ENCODE measurements around the gene TMUB1. TPM values are rescaled to one million over a fixed set of nuclear protein-coding genes. Genes with fewer than 3 reads are reported as not detected.

The TMUB1 gene
- polyA plus RNA-seq, 2 of the 4 experiments (the other 2 are of a cell fraction) = 14.0 to 37.7 TPM

DNA sequence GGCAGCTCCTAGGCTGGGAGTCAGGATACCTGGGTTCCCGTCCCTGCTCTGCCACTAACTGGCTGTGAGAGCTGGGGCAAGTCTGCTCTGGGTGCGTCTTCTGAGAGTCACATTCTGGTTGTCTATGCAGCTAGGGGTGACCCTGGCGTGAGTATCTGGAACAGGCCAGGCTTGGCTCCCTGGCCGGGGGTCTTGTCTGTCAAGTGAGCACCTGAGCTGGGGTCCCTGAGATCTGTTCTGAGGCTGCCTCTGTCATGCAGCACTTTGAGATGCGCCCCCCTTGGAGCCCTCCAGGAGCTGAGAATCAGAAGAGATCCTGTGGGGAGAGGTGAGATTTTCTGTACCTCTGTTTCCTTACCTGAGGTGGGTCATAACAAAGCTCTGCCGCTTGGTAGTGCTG lies 10.5 kb upstream of the TMUB1 start:
- H3K9me3 ChIP-seq = no peaks in the 10 kb centered on the region
- ATAC-seq (no peak), DNase-seq (ENCODE audit: low read depth in 1 of 2, low spot score in 1 of 2) (no peak), FAIRE-seq (no peak)
- POLR2A ChIA-PET = no interaction called here
- TF ChIP-seq, protein P1, sequence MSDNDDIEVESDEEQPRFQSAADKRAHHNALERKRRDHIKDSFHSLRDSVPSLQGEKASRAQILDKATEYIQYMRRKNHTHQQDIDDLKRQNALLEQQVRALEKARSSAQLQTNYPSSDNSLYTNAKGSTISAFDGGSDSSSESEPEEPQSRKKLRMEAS (IDR thresholded peaks at IDR 0.05) = no peak
- TF ChIP-seq ATOH8 (CRISPR knock-in tag; IDR thresholded peaks at IDR 0.05; ENCODE audit: low read depth) (no peak), EHMT2 (IDR thresholded peaks at IDR 0.05; ENCODE audit: low read depth) (no peak), CTCF (IDR thresholded peaks at IDR 0.05) (no peak), PHF8 (IDR thresholded peaks at IDR 0.05; ENCODE audit: borderline replicate concordance, low read depth) (no peak), BCL3 (IDR thresholded peaks at IDR 0.05) (no peak), RAD21 (conservative IDR thresholded peaks at IDR 0.05 in 1 of 2, IDR thresholded peaks at IDR 0.05 in 1 of 2) (no peak), CBX8 (IDR thresholded peaks at IDR 0.05) (no peak), EP300 (IDR thresholded peaks at IDR 0.05) (no peak), FOSB (CRISPR knock-in tag; IDR thresholded peaks at IDR 0.05) (no peak), NR3C1 (IDR thresholded peaks at IDR 0.05) (no peak), FOSL2 (IDR thresholded peaks at IDR 0.05) (no peak), FOSL2 (CRISPR knock-in tag; IDR thresholded peaks at IDR 0.05) (no peak), USF2 (IDR thresholded peaks at IDR 0.05) (no peak), HES2 (IDR thresholded peaks at IDR 0.05) (no peak), BHLHE40 (IDR thresholded peaks at IDR 0.05; ENCODE audit: low read depth, low read length) (no peak)
- TF ChIP-seq, protein P2, sequence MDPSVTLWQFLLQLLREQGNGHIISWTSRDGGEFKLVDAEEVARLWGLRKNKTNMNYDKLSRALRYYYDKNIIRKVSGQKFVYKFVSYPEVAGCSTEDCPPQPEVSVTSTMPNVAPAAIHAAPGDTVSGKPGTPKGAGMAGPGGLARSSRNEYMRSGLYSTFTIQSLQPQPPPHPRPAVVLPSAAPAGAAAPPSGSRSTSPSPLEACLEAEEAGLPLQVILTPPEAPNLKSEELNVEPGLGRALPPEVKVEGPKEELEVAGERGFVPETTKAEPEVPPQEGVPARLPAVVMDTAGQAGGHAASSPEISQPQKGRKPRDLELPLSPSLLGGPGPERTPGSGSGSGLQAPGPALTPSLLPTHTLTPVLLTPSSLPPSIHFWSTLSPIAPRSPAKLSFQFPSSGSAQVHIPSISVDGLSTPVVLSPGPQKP (IDR thresholded peaks at IDR 0.05; ENCODE audit: low read depth, low read length) = no peak
- TF ChIP-seq, protein P3, sequence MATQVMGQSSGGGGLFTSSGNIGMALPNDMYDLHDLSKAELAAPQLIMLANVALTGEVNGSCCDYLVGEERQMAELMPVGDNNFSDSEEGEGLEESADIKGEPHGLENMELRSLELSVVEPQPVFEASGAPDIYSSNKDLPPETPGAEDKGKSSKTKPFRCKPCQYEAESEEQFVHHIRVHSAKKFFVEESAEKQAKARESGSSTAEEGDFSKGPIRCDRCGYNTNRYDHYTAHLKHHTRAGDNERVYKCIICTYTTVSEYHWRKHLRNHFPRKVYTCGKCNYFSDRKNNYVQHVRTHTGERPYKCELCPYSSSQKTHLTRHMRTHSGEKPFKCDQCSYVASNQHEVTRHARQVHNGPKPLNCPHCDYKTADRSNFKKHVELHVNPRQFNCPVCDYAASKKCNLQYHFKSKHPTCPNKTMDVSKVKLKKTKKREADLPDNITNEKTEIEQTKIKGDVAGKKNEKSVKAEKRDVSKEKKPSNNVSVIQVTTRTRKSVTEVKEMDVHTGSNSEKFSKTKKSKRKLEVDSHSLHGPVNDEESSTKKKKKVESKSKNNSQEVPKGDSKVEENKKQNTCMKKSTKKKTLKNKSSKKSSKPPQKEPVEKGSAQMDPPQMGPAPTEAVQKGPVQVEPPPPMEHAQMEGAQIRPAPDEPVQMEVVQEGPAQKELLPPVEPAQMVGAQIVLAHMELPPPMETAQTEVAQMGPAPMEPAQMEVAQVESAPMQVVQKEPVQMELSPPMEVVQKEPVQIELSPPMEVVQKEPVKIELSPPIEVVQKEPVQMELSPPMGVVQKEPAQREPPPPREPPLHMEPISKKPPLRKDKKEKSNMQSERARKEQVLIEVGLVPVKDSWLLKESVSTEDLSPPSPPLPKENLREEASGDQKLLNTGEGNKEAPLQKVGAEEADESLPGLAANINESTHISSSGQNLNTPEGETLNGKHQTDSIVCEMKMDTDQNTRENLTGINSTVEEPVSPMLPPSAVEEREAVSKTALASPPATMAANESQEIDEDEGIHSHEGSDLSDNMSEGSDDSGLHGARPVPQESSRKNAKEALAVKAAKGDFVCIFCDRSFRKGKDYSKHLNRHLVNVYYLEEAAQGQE (IDR thresholded peaks at IDR 0.05) = no peak
- TF ChIP-seq, protein P4, sequence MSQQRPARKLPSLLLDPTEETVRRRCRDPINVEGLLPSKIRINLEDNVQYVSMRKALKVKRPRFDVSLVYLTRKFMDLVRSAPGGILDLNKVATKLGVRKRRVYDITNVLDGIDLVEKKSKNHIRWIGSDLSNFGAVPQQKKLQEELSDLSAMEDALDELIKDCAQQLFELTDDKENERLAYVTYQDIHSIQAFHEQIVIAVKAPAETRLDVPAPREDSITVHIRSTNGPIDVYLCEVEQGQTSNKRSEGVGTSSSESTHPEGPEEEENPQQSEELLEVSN (IDR thresholded peaks at IDR 0.05; ENCODE audit: borderline replicate concordance, low read depth) = no peak
- TF ChIP-seq, protein P5, sequence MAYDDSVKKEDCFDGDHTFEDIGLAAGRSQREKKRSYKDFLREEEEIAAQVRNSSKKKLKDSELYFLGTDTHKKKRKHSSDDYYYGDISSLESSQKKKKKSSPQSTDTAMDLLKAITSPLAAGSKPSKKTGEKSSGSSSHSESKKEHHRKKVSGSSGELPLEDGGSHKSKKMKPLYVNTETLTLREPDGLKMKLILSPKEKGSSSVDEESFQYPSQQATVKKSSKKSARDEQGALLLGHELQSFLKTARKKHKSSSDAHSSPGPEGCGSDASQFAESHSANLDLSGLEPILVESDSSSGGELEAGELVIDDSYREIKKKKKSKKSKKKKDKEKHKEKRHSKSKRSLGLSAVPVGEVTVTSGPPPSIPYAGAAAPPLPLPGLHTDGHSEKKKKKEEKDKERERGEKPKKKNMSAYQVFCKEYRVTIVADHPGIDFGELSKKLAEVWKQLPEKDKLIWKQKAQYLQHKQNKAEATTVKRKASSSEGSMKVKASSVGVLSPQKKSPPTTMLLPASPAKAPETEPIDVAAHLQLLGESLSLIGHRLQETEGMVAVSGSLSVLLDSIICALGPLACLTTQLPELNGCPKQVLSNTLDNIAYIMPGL (CRISPR knock-in tag; IDR thresholded peaks at IDR 0.05; ENCODE audit: borderline replicate concordance) = no peak
- no peak overlapping the region for H3K4me3 ChIP-seq
- H3K27ac ChIP-seq = no peak overlapping the region
- CTCF ChIA-PET = interaction anchor here (0.6 to 27.1 kb wide), 7 partner anchors 13 to 76 kb away, joined by 3 to 412 read pairs (median 5); no protein-coding TSS in a partner anchor
- no peak overlapping the region for H3K4me2 ChIP-seq
- peaks cover 27% of the 10 kb centered on the region for H3K4me1 ChIP-seq
- WGBS (ENCODE audit: missing lambda C conversion rate) = 96% methylated on average over 6 of the region's 6 CpGs
